ENCODE measurements around the gene KPNA6. TPM values are rescaled to one million over a fixed set of nuclear protein-coding genes. Genes with fewer than 3 reads are reported as not detected.
"Not testable (repeated sequence)": the region's sequence is repeated elsewhere in the genome, so short reads cannot be mapped to it uniquely, and the experiment has no call there.

Gene KPNA6
- total RNA-seq, 1 donor from 2014 or later = 39.9 TPM

GRCh38 chr1:32144033-32144432 is 36.2 kb downstream of the KPNA6 start:
- DNase-seq (ENCODE audit: low read depth) = no peak
- no peak overlapping the region for H3K4me3 ChIP-seq (ENCODE audit: low read depth, low read length)
- TF ChIP-seq CTCF (conservative IDR thresholded peaks at IDR 0.05; ENCODE audit: low read depth, low read length) = no peak

GRCh38 chr1:32147799-32148198 is 39.9 kb downstream of the KPNA6 start:
- DNase-seq (ENCODE audit: low read depth); H3K4me3 ChIP-seq (ENCODE audit: low read depth, low read length): not testable (repeated sequence)

- H3K4me3 ChIP-seq (ENCODE audit: low read depth, low read length) = no peak overlapping the region
- no peak for DNase-seq (ENCODE audit: low read depth)
These were observed 43.0 kb downstream of the KPNA6 start for GRCh38 chr1:32150847-32151246.

GRCh38 chr1:32151319-32151787 is 43.5 kb downstream of the KPNA6 start:
- no peak for TF ChIP-seq CTCF (conservative IDR thresholded peaks at IDR 0.05; ENCODE audit: low read depth, low read length)
- H3K4me3 ChIP-seq (ENCODE audit: low read depth, low read length) = no peak overlapping the region
- DNase-seq (ENCODE audit: low read depth) = no peak

More at GRCh38 chr1:32150847-32151246, 43.0 kb downstream of the KPNA6 start:
- no peak for TF ChIP-seq CTCF (conservative IDR thresholded peaks at IDR 0.05; ENCODE audit: low read depth, low read length)

GRCh38 chr1:32159189-32159588 is 51.3 kb downstream of the KPNA6 start:
- TF ChIP-seq CTCF (conservative IDR thresholded peaks at IDR 0.05; ENCODE audit: low read depth, low read length) = no peak
- DNase-seq (ENCODE audit: low read depth) = no peak
- no peak overlapping the region for H3K4me3 ChIP-seq (ENCODE audit: low read depth, low read length)

- DNase-seq (ENCODE audit: low read depth) = no peak
- TF ChIP-seq CTCF (conservative IDR thresholded peaks at IDR 0.05; ENCODE audit: low read depth, low read length) = no peak
- no peak overlapping the region for H3K4me3 ChIP-seq (ENCODE audit: low read depth, low read length)
These were observed 55.5 kb downstream of the KPNA6 start for GRCh38 chr1:32163405-32163804.

- not testable (repeated sequence) for DNase-seq (ENCODE audit: low read depth); H3K4me3 ChIP-seq (ENCODE audit: low read depth, low read length)
These were observed 57.8 kb downstream of the KPNA6 start for GRCh38 chr1:32165633-32166032.

- TF ChIP-seq CTCF (conservative IDR thresholded peaks at IDR 0.05; ENCODE audit: low read depth, low read length) = no peak
- DNase-seq (ENCODE audit: low read depth) = no peak
- H3K4me3 ChIP-seq (ENCODE audit: low read depth, low read length) = no peak overlapping the region
These were observed 63.1 kb downstream of the KPNA6 start for GRCh38 chr1:32170991-32171390.

Data from epithelial cell of proximal tubule (primary cell).